ENCODE measurements around the gene LYZL2. TPM values are rescaled to one million over a fixed set of nuclear protein-coding genes. Genes with fewer than 3 reads are reported as not detected.
"Not testable (repeated sequence)": the region's sequence is repeated elsewhere in the genome, so short reads cannot be mapped to it uniquely, and the experiment has no call there.

The LYZL2 gene
- total and polyA plus RNA-seq, 3 donors from 2014 or later = 48.7 to 100 (median 88.9) TPM

- Histone ChIP-seq H3K27me3 (no peaks in the 10 kb centered on the region), H3K9me3 (no peaks in the 10 kb centered on the region), H3K4me3 (no peak overlapping the region), H3K4me1 (no peaks in the 10 kb centered on the region), H3K36me3 (ENCODE audit: low read depth, missing control alignments) (no peaks in the 10 kb centered on the region), H3K27ac (no peak overlapping the region)
- intact Hi-C loops (cut with DNase I; ENCODE audit: low total_unique reads) = no loop called here
- 67 to 72% methylated on average over 5 of the region's 5 CpGs for WGBS, 2 donors
- DNase-seq = no peak
- no peak for TF ChIP-seq CTCF (IDR thresholded peaks at IDR 0.05)
- no peak for TF ChIP-seq POLR2A (IDR thresholded peaks at IDR 0.05)
Measured at GRCh38 chr10:30606313-30606712, 23.2 kb downstream of the LYZL2 start.

DNA sequence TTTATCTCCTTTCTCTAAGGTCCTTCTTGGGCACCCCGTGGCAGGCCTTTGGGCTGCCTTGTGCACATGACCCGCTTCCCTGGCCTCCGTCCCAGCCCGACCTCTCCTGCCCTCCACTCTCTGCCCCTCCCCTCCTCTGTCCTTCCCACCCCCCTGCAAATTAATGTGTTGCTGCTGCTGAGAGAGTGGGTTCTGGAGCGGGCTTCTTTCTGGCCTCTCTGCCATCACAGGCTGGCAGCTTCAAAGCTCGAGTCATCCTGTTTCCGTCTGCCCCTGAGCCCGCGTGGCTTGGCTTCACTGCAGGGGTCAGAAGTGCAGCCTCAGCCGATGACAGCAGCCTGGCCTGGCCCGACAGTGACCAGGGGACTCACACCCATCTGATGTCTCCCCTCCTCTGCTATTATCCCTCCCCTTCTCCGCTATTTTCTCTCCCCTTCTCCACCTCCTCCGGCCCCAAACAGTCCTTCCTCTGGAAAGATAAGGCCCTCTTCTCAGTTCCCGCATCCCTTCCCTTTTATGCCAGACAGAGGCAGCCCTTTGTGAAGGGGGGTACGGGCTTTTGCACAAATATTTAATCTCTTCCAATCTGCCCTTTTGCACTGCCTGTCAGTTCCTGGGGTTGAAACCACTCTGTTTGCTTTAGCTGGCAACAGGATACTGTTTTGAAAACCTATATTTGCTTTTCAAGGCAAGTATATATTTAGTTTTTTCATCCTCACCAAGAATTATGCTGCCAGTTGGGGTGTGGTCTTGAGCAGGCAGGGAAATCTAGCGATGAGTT lies 24.0 kb downstream of the LYZL2 start:
- H3K27ac ChIP-seq; H3K9me3 ChIP-seq; H3K36me3 ChIP-seq (ENCODE audit: low read depth, missing control alignments); intact Hi-C loops (cut with DNase I; ENCODE audit: low total_unique reads); H3K4me1 ChIP-seq; H3K4me3 ChIP-seq; H3K27me3 ChIP-seq; DNase-seq: not testable (repeated sequence)
- WGBS, 2 donors = 42 to 60% methylated on average over 11 to 16 of the region's 16 CpGs

DNA sequence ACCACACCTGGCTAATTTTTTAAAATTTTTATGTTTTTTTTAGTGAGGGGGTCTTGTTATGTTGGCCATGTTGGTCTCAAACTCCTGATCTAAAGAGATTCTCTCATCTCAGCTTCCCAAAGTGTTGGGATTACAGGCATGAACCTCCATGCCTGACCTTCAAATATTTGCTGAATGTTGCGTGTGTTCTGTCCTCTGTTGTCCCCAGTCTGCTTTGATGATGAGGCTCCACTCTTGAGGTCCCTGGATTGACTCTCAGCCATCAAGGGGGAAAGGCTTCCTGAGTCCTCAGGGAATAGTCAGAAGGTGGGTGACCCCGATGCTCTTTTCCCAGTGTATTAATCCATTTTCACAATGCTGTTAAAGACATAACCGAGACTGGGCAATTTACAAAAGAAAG lies 26.0 kb downstream of the LYZL2 start:
- WGBS, 2 donors = 94 to 96% methylated on average over 3 of the region's 3 CpGs
- no peaks in the 10 kb centered on the region for H3K4me1 ChIP-seq
- no peak for DNase-seq
- H3K4me3 ChIP-seq = no peak overlapping the region
- H3K9me3 ChIP-seq = no peaks in the 10 kb centered on the region
- H3K27ac ChIP-seq = no peak overlapping the region
- intact Hi-C loops (cut with DNase I; ENCODE audit: low total_unique reads) = no loop called here
- no peaks in the 10 kb centered on the region for H3K36me3 ChIP-seq (ENCODE audit: low read depth, missing control alignments)
- TF ChIP-seq POLR2A (IDR thresholded peaks at IDR 0.05) (no peak), CTCF (IDR thresholded peaks at IDR 0.05) (no peak)
- H3K27me3 ChIP-seq = no peaks in the 10 kb centered on the region

DNA sequence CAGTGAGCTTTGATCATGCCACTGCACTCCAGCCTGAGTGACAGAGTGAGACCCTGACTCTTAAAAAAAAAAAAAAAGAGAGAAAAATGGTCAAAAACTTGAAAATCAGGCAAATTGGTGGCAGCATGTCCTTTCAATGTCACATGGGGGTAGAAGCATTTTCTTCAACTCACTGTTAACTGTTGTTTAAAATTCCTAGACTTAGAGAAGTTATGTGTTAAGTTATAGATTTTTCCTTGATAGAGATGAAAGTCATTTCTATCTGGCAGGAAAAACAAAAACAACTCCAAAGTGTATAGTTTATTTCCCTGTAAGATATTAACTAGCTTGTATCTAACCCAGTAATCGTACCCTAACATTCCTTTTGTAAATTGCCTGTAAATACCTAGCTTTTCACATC lies 26.8 kb downstream of the LYZL2 start:
- Histone ChIP-seq H3K4me1 (no peaks in the 10 kb centered on the region), H3K9me3 (no peaks in the 10 kb centered on the region), H3K36me3 (ENCODE audit: low read depth, missing control alignments) (no peaks in the 10 kb centered on the region), H3K27me3 (no peaks in the 10 kb centered on the region), H3K27ac (no peak overlapping the region), H3K4me3 (no peak overlapping the region)
- intact Hi-C loops (cut with DNase I; ENCODE audit: low total_unique reads) = no loop called here
- TF ChIP-seq POLR2A (IDR thresholded peaks at IDR 0.05) (no peak), CTCF (IDR thresholded peaks at IDR 0.05) (no peak)
- WGBS, 2 donors = 91 to 100% methylated on average over 1 of the region's 1 CpG
- no peak for DNase-seq

GRCh38 chr10:30600005-30600404 lies 29.5 kb downstream of the LYZL2 start:
- no peak for DNase-seq
- Histone ChIP-seq H3K4me1 (no peaks in the 10 kb centered on the region), H3K4me3 (no peak overlapping the region), H3K36me3 (ENCODE audit: low read depth, missing control alignments) (no peaks in the 10 kb centered on the region), H3K9me3 (no peaks in the 10 kb centered on the region), H3K27me3 (no peaks in the 10 kb centered on the region), H3K27ac (no peak overlapping the region)
- intact Hi-C loops (cut with DNase I; ENCODE audit: low total_unique reads) = no loop called here
- TF ChIP-seq CTCF (IDR thresholded peaks at IDR 0.05) (no peak), POLR2A (IDR thresholded peaks at IDR 0.05) (no peak)
- 75% methylated on average over 2 of the region's 2 CpGs for WGBS, 2 donors
